Hepatocyte (in vitro differentiated cells): ENCODE results near the gene RGS6. TPM values are rescaled to one million over a fixed set of nuclear protein-coding genes. Genes with fewer than 3 reads are reported as not detected.

ENCODE experiments used
- DNase-seq: peaks from one replicate; pipeline ENCODE4 v3.0.0-alpha.2; 2016; ENCODE audit warnings: low spot score
- H2AFZ ChIP-seq: fragments of 200-600 bp; sonication (generic); 2 replicates; pipeline ENCODE4 v1.6.0; 2016; ENCODE audit warnings: antibody characterized with exemption, mild to moderate bottlenecking
- H3K27ac ChIP-seq: fragments of 200-600 bp; sonication (generic); 2 replicates; pipeline ENCODE4 v1.5.1; 2016; ENCODE audit warnings: mild to moderate bottlenecking
- H3K27me3 ChIP-seq: fragments of 200-600 bp; sonication (generic); 2 replicates; pipeline ENCODE4 v1.6.1; 2016
- H3K36me3 ChIP-seq: fragments of 200-600 bp; sonication (generic); replicated peaks from 2 replicates; pipeline ENCODE4 v1.5.1; 2016; ENCODE audit warnings: low read depth; ENCODE audit not compliant: insufficient read depth
- H3K4me1 ChIP-seq: fragments of 200-600 bp; sonication (generic); 2 replicates; pipeline ENCODE4 v1.5.1; 2016; ENCODE audit warnings: mild to moderate bottlenecking, moderate library complexity; ENCODE audit not compliant: insufficient read depth
- H3K4me2 ChIP-seq: fragments of 200-600 bp; sonication (generic); 2 replicates; pipeline ENCODE4 v1.6.0; 2016
- H3K4me3 ChIP-seq: fragments of 200-600 bp; sonication (generic); 2 replicates; pipeline ENCODE4 v1.5.1; 2016; ENCODE audit warnings: mild to moderate bottlenecking
- H3K79me2 ChIP-seq: fragments of 200-600 bp; sonication (generic); 2 replicates; pipeline ENCODE4 v1.6.0; 2017; ENCODE audit warnings: mild to moderate bottlenecking
- H3K9me2 ChIP-seq: fragments of 200-600 bp; sonication (generic); replicated peaks from 2 replicates; pipeline ENCODE4 v1.6.0; 2017; ENCODE audit warnings: mild to moderate bottlenecking; ENCODE audit not compliant: insufficient read depth
- H3K9me3 ChIP-seq: fragments of 200-600 bp; sonication (generic); 2 replicates; pipeline ENCODE4 v1.5.1; 2016; ENCODE audit warnings: low read depth, mild to moderate bottlenecking
- H4K20me1 ChIP-seq: fragments of 200-600 bp; sonication (generic); 2 replicates; pipeline ENCODE4 v1.6.0; 2016; ENCODE audit warnings: mild to moderate bottlenecking; ENCODE audit not compliant: insufficient read depth, poor library complexity, severe bottlenecking
- EZH2 ChIP-seq: fragments of 200-600 bp; sonication (generic); IDR thresholded peaks from 2 replicates; pipeline ENCODE4 v1.6.1; 2016; ENCODE audit warnings: antibody characterized with exemption, mild to moderate bottlenecking, borderline replicate concordance
- EZH2phosphoT487 ChIP-seq: fragments of 200-600 bp; sonication (generic); IDR thresholded peaks from one replicate; pipeline ENCODE4 v1.6.1; 2018; ENCODE audit warnings: antibody characterized with exemption, mild to moderate bottlenecking, low read depth, moderate library complexity; ENCODE audit not compliant: unreplicated experiment, severe bottlenecking
- WGBS: methylation state at CpG from one replicate; pipeline ENCODE4 v1.1.6; 2016; ENCODE audit warnings: low lambda C conversion rate; ENCODE audit errors: missing lambda C conversion rate; 5-methylcytosine and 5-hydroxymethylcytosine counted together
- polyA plus RNA-seq: library from polyadenylated mRNA; unstranded; fragments of >200 nt; fragmentation: Nextera tagmentation; extraction: Ambion mirVana; gene quantifications from 2 replicates; pipeline ENCODE4 v1.2.1, GENCODE V29; 2016
- total RNA-seq: library from RNA; depleted of rRNA; stranded (reverse); fragments of >200 nt; gene quantifications from 2 replicates; pipeline ENCODE4 v1.2.3, GENCODE V29; 2014
- TF ChIP-seq, protein P1 (sequence below): fragments of 200-600 bp; sonication (generic); IDR thresholded peaks from 2 replicates; pipeline ENCODE4 v1.5.1; 2016; ENCODE audit warnings: antibody characterized with exemption, mild to moderate bottlenecking; ENCODE audit not compliant: poor library complexity

Gene RGS6
- total and polyA plus RNA-seq, 2 experiments from 2014 or later: 0.25 to 0.87 TPM

DNA sequence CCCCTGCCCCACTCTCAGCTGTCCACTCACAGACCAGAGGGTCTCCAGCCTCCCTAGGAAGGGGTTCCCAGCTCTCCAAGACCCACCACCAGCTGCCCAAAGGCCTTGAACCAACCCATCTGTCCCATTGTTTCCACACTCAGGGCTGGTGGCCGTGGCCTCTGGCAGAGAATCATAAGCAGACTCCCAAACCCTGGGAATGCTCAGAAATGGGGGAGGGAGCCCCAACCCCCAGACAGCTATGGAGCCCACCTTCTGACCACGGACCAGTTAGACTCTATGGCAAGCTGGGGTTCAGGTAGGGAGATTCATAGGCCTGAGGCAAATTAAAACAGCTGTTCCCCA lies 681.7 kb downstream of the RGS6 start:
- no peak for DNase-seq
- Histone ChIP-seq H3K79me2 (no peaks in the 10 kb centered on the region), H2AFZ (no peak overlapping the region), H3K36me3 (no peaks in the 10 kb centered on the region), H3K4me2 (no peak overlapping the region), H3K27me3 (no peaks in the 10 kb centered on the region), H3K9me3 (no peaks in the 10 kb centered on the region), H3K4me3 (no peak overlapping the region), H3K27ac (no peak overlapping the region), H4K20me1 (no peaks in the 10 kb centered on the region), H3K4me1 (peaks cover 6% of the 10 kb centered on the region), H3K9me2 (no peaks in the 10 kb centered on the region)
- TF ChIP-seq EZH2phosphoT487: no peak
- WGBS: 77% methylated on average over 2 of the region's 2 CpGs

DNA sequence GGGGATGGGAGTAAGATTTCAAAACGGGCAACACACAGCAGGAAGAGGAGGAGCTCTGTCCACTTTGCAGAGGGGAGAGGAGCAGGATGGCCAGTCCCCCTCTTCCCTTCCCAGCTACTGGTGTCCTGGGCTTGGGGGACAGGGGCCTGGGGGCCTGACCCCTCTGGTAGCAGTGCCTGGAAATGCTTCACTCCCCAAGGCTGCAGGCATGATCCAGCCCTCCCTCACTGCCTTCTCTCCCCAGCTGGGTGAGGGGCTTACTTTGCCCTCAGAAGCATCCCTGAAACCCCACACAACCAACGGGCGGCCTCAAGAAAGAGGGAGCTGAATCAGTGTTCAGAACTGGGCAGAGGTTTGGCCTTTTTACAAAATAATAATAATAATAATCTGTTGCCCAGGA lies 682.1 kb downstream of the RGS6 start:
- TF ChIP-seq EZH2: no peak
- TF ChIP-seq, protein P1, sequence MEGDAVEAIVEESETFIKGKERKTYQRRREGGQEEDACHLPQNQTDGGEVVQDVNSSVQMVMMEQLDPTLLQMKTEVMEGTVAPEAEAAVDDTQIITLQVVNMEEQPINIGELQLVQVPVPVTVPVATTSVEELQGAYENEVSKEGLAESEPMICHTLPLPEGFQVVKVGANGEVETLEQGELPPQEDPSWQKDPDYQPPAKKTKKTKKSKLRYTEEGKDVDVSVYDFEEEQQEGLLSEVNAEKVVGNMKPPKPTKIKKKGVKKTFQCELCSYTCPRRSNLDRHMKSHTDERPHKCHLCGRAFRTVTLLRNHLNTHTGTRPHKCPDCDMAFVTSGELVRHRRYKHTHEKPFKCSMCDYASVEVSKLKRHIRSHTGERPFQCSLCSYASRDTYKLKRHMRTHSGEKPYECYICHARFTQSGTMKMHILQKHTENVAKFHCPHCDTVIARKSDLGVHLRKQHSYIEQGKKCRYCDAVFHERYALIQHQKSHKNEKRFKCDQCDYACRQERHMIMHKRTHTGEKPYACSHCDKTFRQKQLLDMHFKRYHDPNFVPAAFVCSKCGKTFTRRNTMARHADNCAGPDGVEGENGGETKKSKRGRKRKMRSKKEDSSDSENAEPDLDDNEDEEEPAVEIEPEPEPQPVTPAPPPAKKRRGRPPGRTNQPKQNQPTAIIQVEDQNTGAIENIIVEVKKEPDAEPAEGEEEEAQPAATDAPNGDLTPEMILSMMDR: no peak
- no peak for TF ChIP-seq EZH2phosphoT487
- Histone ChIP-seq H3K4me3 (no peak overlapping the region), H3K36me3 (no peaks in the 10 kb centered on the region), H3K27ac (no peak overlapping the region), H2AFZ (no peak overlapping the region), H4K20me1 (no peaks in the 10 kb centered on the region), H3K4me1 (peaks cover 3% of the 10 kb centered on the region), H3K4me2 (no peak overlapping the region), H3K9me3 (no peaks in the 10 kb centered on the region), H3K27me3 (no peaks in the 10 kb centered on the region), H3K9me2 (no peaks in the 10 kb centered on the region), H3K79me2 (no peaks in the 10 kb centered on the region)
- WGBS: 87% methylated on average over 3 of the region's 3 CpGs
- DNase-seq: no peak

DNA sequence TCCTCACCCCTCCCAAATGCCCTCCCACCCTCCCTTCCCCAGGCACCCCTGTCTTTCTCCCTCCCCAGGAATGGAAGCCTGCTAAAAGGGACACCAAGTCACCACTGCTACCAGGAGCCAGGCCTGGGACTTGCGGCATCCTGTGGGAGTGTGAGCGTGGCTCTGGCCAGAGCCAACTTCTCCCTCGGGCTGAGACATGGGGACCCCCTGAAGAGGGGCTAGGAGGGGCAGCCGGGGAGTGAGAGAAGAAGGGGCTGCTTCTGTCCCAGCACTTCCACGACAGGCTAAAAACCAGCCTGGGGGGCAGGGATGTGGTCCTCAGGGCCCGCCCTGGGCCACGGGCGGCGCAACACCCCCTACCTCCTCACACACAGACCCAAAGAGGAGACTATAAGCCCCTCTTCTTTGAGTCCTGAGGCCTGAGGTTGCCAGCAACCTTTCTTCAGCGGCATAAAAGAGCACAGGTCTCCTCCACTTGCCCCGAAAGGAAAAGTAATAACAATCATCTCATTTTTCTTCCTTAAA lies 682.7 kb downstream of the RGS6 start:
- 78% methylated on average over 11 of the region's 11 CpGs for WGBS
- Histone ChIP-seq H3K27ac (peak overlapping the region; percentile 12), H3K4me3 (no peak overlapping the region), H3K27me3 (no peaks in the 10 kb centered on the region), H3K9me3 (no peaks in the 10 kb centered on the region), H3K4me2 (no peak overlapping the region), H3K79me2 (no peaks in the 10 kb centered on the region), H3K36me3 (no peaks in the 10 kb centered on the region), H2AFZ (no peak overlapping the region), H3K9me2 (no peaks in the 10 kb centered on the region), H4K20me1 (no peaks in the 10 kb centered on the region), H3K4me1 (peaks cover 3% of the 10 kb centered on the region)
- TF ChIP-seq EZH2phosphoT487 (no peak), EZH2 (no peak)
- TF ChIP-seq, protein P1: no peak
- no peak for DNase-seq

DNA sequence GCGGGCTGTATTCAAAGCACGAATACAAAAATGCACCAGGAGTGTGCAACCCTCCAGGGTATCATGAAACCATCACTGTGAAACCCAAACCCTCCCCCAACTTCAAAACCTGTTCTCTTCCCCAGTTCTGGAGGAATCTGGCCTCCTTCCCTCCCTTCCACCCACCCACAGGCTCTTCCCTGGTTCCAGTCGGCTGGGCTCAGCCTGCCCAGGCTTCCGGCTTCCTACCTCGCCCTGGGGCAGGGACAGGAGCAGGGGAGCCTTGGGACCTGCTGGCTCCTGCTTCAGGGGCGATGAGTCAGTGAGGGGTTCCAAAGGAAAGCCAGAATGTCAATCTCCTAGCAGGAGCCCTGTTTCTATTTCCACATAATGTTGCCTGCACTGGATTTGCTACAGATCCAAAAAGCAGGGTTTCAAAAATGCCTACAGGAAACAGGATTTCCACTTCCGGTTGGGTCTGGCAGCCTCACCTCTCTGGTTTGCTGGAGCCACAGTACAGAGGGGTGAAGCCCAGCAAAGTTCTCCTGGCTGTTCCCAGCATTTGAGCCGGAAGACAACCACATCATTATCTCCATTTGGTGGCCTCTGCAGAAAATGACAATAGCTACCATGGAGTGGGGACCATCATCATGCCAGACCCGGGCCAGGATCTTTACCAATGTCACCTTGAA lies 683.4 kb downstream of the RGS6 start:
- Histone ChIP-seq H3K27ac (peak overlapping the region; percentile 8), H3K4me2 (no peak overlapping the region), H3K36me3 (no peaks in the 10 kb centered on the region), H3K79me2 (no peaks in the 10 kb centered on the region), H3K27me3 (no peaks in the 10 kb centered on the region), H3K9me3 (no peaks in the 10 kb centered on the region), H3K4me3 (no peak overlapping the region), H3K9me2 (no peaks in the 10 kb centered on the region), H4K20me1 (no peaks in the 10 kb centered on the region), H3K4me1 (peaks cover 3% of the 10 kb centered on the region), H2AFZ (no peak overlapping the region)
- WGBS: 74% methylated on average over 9 of the region's 9 CpGs
- DNase-seq: no peak
- TF ChIP-seq, protein P1: no peak
- TF ChIP-seq EZH2phosphoT487 (no peak), EZH2 (no peak)
